HG02943 (cell line): Measurements from ENCODE around the gene FGF14.

Experiments used
- ATAC-seq: cut with Tn5 transposase; IDR thresholded peaks from one replicate; pipeline ENCODE4 v1.9.1; 2021; ENCODE audit warnings: mild to moderate bottlenecking, low read depth, moderate library complexity; ENCODE audit not compliant: unreplicated experiment

Gene FGF14

DNA sequence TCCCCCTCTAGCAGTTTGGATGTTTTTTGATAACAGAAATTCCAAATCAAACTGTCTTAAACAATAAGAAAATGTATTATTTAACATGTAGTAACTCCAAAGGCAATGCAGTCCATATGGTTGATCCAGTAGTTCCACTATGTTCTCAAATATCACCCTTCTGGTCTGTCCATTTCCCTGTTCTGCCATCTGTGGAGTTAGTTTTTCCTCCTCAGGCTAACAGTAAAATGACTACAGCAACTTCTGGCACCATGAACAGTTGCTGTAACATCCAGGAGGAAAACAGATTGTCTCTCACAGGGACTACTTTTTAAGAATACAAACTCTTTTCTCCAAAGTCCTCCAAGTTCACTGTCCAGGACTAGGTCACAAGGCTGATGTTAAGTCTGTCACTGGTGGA is 455.4 kb downstream of the FGF14 start:
- ATAC-seq: no peak

DNA sequence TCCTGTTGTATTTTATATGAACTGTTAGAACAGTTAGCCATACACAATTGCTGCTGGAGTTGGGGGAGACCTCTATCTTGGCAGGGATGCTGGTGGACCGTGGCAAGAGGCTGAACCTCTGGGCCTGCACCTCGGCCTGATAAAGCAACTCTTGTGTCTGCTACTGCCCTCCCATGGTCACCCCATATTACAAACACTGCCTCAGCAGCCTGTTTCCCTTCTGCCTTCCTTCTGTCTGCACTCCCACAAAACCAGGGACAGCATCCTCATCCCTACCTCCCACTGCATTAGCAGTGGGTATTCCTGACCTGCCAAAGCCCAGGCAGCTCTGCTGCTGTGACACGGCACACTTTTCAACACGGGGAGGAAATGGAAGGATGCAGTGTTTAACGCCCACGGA is 456.4 kb downstream of the FGF14 start:
- no peak for ATAC-seq

DNA sequence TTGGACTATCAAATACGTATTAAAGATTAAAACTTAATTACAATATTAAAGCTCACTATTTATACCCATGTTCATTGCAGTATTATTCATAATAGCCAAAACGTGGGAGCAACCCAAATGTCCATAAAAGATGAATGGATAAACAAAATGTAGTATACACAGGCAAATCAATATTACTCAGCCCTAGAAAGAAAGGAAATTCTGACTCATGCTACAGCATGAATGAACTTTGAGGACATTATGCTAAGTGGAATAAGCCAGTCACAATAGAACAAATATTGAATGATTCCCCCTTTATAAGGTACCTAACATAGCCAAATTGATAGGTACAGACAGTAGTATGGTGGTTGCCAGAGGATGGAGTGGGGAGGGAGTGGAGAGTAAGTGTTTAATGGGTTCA is 457.3 kb downstream of the FGF14 start:
- no peak for ATAC-seq

DNA sequence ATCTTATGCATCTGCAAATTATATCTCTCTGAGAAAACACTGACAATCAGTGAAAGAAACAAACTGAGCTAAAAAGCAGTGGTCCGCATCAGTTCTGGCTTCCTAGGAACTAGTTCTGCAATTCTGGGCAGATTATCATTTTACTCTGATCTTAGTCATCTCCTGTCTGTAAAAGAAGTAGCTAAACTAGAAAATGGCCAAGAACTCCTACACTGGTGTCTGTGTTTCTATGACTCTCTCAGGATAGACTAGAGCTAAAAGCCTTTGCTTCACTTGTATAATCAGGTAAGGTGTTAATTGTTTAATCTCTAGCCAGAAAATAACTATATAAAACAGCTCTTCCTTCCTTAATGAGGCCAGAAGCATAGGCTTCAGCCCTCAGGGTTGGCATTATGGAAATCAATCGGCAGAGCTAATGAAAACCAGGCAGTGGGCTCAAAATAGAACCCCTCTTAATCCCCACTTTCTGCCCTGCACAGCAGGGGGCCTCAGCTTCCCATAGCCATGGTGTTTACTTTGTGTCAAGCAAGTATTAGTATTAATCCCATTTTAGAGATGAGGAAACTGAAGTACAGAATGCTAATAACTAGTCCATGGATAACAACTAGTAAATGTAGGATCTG is 459.2 kb downstream of the FGF14 start:
- ATAC-seq: no peak

DNA sequence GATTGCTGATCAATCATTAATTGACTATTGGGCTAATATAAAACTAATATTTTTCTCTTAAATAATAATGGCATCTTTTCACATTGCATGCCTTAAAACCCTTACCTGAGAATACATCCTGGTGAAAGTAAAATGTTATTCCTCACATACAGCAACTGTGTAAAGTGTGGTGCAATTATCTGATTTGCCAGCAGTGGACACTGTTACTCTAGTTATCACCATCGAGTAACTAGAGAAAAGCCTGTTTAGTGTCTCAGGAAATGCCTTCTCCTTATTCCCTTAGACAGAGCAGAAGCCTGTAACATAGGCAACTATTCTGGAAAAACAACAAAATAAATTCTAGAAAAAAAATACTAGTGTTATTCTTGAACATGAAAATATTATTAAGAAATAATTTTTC is 459.8 kb downstream of the FGF14 start:
- ATAC-seq: no peak

DNA sequence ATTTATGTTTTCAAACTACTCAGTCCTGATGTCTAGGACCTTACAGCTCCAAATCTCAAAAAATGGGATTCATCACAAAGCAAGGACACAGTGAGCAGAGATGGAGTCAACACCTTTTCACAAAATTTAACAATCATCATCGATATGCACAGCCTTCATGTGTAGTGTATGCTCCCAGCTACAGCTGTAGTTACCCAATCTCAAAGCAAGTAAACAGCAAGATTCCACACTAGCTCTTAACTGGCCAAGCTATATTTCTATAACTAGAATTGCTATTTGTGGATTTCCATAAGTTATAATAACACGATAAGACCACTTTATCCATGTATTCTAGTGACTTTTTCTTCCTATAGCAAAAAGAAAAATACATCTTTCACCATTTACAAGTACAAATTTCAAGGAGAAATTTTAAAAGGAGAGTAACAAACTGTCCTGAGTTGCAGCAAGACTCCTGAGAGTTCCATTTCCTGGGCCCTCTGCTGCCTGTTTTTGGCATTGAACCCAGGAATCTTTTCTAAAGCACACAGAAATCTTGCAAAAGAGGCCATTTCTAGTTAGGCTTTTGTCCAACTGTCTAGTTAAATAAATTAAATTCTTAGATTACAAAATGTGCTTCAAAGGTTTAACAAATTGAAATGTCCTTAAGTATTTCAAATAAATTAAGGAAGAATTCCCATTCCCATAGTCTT is 460.6 kb downstream of the FGF14 start:
- ATAC-seq: no peak

DNA sequence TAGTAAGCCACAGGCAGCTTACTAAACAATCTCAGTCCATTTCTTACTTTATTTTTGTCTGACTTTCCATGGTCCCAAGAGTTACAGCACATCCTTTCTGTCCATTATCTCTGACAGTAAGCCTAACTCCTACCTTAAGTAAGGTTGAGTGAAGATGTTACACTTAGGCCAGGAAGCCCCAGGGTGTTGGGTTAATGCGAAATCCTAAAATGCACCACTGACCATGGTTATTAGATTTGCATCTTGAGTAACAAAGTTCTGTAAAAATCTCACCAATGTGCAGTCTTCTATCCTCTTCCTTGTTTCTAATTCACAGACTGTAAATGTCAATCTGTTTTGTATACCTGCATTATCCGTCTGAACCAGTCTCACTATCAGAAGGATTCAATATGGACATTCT is 462.5 kb downstream of the FGF14 start:
- ATAC-seq: no peak

DNA sequence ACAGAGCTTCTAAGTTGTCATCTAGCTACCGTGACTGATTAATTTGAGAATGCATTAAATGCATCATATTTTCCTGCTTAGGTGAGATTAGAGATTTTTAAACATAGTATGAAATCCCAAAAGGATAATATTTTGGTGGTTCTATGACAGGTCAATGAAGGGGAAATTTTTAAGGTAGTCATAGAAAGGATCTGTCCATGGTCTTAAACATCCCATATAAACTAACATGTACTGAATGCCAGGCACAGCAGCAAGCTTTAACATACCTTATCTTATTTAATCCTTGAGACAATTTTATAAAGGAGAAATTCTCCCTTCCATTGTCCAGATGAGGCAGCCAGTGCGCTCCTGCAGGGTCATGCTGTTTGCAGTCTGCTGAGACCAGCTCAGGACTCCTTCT is 466.0 kb downstream of the FGF14 start:
- ATAC-seq: no peak

DNA sequence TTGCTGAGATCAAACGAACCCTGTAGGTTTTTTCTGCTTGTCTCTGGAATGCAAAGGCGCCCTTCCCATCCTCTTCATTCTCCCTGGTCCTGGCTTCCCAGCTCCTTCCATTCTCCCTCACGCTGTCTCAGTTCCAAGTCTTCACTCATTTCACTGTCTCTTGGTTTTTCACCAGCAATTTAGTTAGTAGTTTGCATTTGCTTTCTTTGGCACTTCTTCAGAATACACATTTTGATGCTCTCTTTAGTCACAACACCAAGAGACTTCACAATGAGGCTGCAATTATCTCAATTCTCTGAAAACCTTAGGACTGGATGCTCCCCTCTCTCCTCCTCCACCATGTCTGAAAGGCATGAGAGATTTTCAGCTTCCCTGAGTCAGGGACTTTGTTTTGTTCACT is 470.7 kb downstream of the FGF14 start:
- ATAC-seq: no peak

DNA sequence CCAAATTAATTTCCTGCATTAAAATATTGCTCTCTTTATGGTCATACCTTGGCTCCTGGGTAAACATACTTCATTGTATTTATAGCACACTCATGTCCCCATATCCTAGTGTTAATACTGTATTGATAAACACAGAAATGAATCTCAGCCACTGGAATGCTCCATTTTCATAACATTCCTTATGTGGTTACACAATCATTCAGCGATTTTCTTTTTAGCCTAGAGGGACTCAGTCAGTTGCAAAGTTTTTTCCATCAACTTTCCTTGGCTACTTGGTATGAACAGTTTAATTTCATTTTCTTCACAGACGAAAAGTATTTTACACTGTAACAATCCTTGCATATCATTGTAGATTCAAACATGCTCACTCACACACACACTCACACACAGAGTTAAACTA is 471.5 kb downstream of the FGF14 start:
- no peak for ATAC-seq

DNA sequence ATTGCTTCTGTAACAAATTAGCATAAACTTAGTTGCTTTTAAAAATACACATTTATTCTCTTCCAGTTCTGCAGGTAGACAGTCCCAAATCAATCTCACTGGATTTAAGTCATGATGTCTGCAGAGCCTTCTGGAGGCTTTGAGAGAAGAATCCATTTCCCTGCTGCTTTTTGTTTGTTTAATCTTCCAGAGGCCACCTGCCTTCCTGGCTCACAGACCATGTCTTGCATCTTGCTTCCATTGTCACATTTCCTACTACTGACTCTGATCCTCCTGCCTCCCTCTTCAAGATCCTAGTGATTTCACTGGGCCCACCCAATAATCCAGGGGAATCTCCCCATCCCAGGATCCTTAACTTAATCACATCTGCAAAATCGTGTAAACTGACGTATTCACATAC is 476.1 kb downstream of the FGF14 start:
- ATAC-seq: no peak

DNA sequence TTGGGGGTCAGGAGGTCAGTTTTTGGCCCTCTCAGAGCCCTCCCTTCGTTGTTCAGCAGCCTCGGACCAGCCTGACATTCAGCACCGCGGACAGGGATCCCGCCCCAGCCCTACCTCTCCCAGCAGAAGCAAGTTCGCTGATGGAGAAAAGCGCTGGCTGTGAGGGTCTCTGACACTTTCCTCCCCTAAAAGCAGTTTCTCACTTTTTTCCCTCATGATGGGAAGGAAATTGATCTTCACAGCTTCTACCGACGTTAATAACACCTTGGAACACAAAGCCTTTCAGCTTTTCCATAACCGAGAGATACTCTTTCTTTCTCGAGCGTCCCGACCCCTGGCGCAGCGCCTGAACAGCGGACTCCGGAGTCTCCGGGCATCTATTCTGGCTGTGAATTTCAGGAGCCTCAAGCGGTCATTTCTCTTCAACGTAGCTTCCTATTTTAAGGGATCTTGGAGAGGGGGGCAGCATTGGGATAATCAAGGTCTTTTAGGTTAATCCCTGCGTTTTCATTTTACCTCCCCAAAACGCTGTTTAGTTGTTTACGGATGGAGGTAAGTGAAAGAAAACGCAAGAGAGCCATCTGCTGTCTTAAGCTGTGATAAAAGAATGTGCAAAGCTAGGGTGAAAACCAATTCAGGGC is 482.2 kb downstream of the FGF14 start:
- ATAC-seq: no peak

DNA sequence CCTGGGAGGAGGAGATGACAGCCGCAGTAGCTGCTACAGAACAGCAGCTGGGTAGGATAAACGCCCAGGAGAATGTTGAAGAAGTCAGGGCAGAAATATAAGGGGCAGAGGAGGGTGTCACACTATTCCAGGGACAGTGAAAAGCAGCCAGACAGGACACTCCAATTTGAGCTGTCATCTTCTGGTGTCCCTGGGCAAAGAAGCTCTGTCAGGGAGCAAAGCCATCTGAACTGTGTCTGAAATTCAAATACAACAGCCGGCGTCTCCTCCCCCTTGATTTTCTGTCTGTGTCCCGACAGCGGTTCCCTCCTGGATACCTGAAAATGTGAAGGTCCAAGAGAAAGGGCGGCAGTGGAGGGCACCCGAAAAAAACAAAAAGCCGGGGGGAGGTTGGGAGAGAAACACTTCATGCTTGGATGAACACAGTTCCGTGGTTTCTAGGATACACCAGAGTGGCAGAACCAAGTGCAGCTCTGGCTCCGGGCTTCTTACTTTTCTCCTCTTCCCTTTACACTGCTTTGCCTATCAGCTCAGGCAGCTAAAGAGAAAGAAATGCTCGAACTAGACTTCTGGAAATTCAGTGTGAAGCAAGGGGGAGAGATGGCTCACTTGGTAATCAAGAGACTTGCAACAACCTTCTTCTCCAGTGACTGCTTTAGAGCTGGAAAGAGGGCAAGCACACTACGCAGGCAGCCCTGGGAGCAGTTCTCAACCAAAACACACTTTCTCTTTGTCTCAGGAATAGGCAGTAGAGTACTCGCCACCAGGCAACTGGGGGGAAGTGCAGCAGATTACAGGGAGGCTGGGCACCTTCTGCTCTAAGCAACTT is 483.8 kb downstream of the FGF14 start:
- no peak for ATAC-seq

DNA sequence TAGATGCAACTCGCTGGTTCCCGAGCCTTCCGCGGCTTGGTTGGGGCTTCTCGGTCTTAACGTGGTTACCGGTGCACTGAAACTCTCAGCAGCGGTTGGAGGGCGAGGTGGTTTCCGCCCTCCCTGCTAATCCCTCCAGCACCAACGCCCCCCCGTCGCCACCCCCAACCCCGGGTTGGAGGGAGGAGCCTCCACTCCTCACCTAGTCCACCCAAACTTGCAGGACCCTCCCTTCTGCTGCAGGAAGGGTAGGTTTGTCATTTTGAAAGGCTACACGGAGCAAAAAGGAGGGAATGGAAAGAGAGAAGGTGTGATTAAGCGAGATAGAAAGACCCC is 484.4 kb downstream of the FGF14 start:
- no peak for ATAC-seq

DNA sequence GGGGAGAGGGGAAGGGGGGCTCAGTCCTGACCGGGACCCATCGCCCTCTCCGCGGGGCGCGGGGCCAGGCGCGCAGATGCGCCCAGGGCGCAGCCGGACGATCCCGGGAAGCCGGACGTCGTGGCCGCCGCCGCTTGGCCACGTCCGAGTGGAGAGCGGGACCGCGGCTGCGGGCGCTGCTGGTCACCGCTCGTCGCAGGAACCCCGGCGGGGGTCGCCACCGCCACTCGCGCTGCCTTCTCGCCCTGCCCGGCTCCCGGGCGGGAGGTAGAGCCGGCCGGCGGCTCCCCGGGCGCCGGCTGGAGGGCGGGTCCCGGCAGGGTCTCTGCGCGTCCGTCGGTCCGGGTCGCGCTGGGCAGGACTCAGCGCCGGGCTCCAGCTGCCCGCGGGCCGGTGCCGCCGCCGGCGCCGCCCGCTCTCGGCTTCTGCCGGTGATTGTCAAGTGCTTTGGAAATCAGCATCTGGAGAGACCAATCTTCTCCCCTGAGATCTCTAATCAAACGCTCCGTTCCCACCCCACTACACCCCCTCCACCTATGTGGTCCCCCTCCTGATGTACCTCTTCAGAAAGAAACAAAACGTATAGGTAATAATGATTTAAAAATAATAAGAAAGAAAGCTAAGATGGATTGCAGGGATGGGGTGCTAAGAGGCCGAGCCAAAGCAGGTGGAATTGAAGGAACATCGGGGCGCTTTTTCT is 484.9 kb downstream of the FGF14 start:
- no peak for ATAC-seq

DNA sequence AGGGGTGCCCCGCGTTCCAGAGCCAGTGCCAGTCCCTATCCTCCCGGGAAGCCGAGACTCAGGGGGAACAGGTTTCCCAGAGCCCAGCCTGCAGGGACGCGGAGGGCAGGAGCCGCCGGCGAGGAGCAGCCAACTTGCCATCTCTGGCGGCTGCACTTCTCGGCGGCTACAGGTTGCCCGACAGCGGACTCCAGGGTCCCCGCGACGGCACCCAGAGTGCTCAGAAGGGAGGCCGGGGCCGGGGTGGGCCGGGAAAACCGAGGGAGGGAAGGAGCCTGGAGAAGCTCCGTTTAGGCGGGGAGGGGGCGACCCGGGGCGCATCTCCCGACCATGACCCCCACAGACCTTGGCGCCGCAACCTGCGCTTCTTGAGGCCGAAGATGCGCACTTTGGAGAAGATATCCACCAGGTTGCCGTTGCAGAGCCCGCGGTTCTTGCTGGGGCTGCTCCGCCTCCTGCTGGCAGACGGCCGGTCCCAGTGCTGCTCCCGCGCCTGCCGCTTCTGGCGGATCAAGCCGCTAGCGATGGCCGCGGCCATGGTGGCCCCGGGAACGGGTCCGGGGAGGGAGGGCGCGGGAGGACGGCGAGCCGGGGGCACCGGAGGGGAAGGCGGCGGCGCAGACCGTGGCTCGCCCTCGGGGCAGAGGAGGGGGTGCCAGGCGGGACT is 485.6 kb downstream of the FGF14 start:
- ATAC-seq: no peak

DNA sequence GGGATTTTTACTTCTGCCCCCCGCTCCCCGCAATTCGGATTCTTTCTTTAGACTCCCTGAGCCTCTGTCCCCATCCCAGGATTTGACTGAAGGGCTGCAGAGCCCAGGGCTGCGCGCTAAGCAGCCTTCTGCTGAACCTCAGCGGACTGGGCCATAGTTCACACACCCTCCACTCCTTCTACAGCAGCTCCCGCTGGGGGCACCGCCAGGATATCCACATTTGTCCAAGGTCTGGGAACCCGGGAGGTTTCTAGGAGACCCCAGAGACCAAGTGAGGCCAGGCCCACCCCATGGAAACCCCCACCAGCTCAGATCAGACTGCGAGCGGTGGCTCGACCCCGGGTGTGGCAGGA is 486.1 kb downstream of the FGF14 start:
- no peak for ATAC-seq

DNA sequence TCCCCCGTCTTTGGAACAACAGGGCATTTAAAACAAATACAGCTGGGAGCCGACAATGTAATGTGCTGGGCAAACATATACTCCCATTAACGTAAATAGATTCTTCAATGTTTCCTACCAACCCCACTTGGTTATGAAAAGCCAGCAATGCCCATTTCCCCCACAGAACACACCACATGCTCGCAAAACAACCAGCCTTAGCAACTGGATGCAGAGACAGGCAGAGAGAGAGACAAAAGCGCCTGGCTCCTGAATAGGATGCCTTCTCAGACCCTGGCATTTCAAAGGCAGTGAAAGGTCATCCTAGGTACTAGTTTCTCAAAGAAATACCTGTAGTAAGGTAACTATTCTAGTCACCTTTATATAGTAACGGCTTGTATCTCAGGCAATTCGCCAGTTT is 486.5 kb downstream of the FGF14 start:
- no peak for ATAC-seq

DNA sequence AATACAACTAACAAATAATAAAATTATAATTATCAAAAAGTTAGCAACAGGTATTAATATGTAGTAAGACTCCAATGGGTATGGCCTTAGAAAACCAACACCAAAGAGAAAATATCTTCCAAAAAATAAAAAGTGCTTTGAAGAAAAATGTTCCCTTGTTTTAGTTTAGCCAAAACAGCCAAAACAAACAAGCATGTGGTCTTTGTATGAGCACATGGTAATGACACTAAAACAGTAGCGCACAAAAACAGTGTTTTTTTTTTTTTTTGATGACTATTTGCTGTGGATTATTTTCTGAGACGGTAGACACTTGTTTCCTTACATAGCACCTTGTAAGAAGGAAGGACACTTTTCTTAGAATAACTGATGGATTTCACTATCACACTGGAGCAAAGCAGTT is 490.1 kb downstream of the FGF14 start:
- no peak for ATAC-seq

DNA sequence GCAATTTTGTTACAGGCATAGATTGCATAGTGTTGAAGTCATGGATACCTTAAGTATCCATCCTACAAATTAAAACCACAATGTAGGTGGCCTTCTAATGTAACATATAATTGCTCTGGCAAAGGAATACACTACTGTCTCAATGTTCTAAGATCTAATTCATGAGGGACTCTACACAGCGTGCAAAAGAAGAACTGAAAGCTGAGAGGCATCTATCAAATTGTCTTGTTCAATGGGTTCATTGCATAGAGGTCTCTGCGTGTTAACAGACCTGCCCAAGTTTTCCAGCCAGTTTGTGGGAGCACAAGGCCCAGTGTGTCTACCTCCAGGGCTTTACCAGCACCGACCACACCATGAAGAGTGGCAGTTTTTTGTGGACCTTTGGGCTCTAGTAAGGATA is 498.0 kb downstream of the FGF14 start:
- ATAC-seq: no peak
